HG03103 (cell line): ENCODE results near the gene FHOD1.

ENCODE experiments used
- ATAC-seq: cut with Tn5 transposase; IDR thresholded peaks from one replicate; pipeline ENCODE4 v1.9.1; 2021; ENCODE audit warnings: low read depth; ENCODE audit not compliant: unreplicated experiment

FHOD1 gene

GRCh38 chr16:67236563-67237395, 10.5 kb downstream of the FHOD1 start:
- no peak for ATAC-seq

GRCh38 chr16:67235816-67236562, 11.3 kb downstream of the FHOD1 start:
- no peak for ATAC-seq

GRCh38 chr16:67234180-67234597, 13.1 kb downstream of the FHOD1 start:
- no peak for ATAC-seq

- no peak for ATAC-seq
These were observed 13.7 kb downstream of the FHOD1 start for GRCh38 chr16:67233596-67233995.

- ATAC-seq: no peak
These were observed 16.2 kb downstream of the FHOD1 start for GRCh38 chr16:67230809-67231660.

GRCh38 chr16:67229906-67230808, 17.1 kb downstream of the FHOD1 start:
- ATAC-seq: no peak

GRCh38 chr16:67228905-67229304, 18.4 kb downstream of the FHOD1 start:
- no peak for ATAC-seq

GRCh38 chr16:67228034-67228785, 19.1 kb downstream of the FHOD1 start:
- ATAC-seq: no peak

GRCh38 chr16:67227567-67227921, 19.7 kb downstream of the FHOD1 start:
- no peak for ATAC-seq

- peak; percentile 94 for ATAC-seq
These were observed 20.3 kb downstream of the FHOD1 start, which contains the start of gene TMEM208 for GRCh38 chr16:67226804-67227566. TMEM208 (plus strand) TSS chr16:67227130; CDS start chr16:67227219, 89 bp downstream.

- ATAC-seq: no peak
These were observed 20.9 kb downstream of the FHOD1 start for GRCh38 chr16:67226295-67226803.

GRCh38 chr16:67223992-67224391, 23.3 kb downstream of the FHOD1 start:
- no peak for ATAC-seq

- no peak for ATAC-seq
These were observed 30.4 kb downstream of the FHOD1 start for GRCh38 chr16:67216612-67217490.

GRCh38 chr16:67215706-67216105, 31.6 kb downstream of the FHOD1 start:
- ATAC-seq: no peak

- ATAC-seq: no peak
These were observed 33.9 kb downstream of the FHOD1 start for GRCh38 chr16:67213197-67214019.

GRCh38 chr16:67212766-67213165, 34.5 kb downstream of the FHOD1 start:
- ATAC-seq: no peak
